HEK293 (cell line): ENCODE data around the gene BRD3OS.

Experiments
- GLIS2 ChIP-seq: fragments of 450-650 bp; formaldehyde crosslinking; IDR thresholded peaks from 2 replicates; pipeline ENCODE4 v1.5.1; 2016; ENCODE audit warnings: missing biosample characterization, missing genetic modification characterization
- HOXC10 ChIP-seq: sonication (generic); formaldehyde crosslinking; IDR thresholded peaks from 2 replicates; pipeline ENCODE4 v1.8.1; 2023; ENCODE audit warnings: mild to moderate bottlenecking, missing genetic modification reagents
- MEIS1 ChIP-seq: sonication (generic); formaldehyde crosslinking; IDR thresholded peaks from 2 replicates; pipeline ENCODE4 v1.8.1; 2022; ENCODE audit warnings: missing genetic modification reagents, mild to moderate bottlenecking, borderline replicate concordance
- MZF1 ChIP-seq: fragments of 450-650 bp; formaldehyde crosslinking; IDR thresholded peaks from 2 replicates; pipeline ENCODE4 v1.5.1; 2017; ENCODE audit warnings: missing biosample characterization, missing genetic modification characterization, borderline replicate concordance
- PRDM2 ChIP-seq: fragments of 450-650 bp; formaldehyde crosslinking; IDR thresholded peaks from 2 replicates; pipeline ENCODE4 v1.5.1; 2016; ENCODE audit warnings: missing biosample characterization, missing genetic modification characterization, borderline replicate concordance
- SP2 ChIP-seq: fragments of 450-650 bp; formaldehyde crosslinking; IDR thresholded peaks from 2 replicates; pipeline ENCODE4 v1.5.1; 2016; ENCODE audit warnings: missing biosample characterization, missing genetic modification characterization
- ZNF10 ChIP-seq: fragments of 450-650 bp; formaldehyde crosslinking; IDR thresholded peaks from 2 replicates; pipeline ENCODE4 v1.5.1; 2017; ENCODE audit warnings: missing biosample characterization, missing genetic modification characterization
- ZNF16 ChIP-seq: fragments of 450-650 bp; formaldehyde crosslinking; IDR thresholded peaks from 2 replicates; pipeline ENCODE4 v1.5.1; 2016; ENCODE audit warnings: low read depth, missing biosample characterization, missing genetic modification characterization
- ZNF2 ChIP-seq: fragments of 450-650 bp; formaldehyde crosslinking; IDR thresholded peaks from 2 replicates; pipeline ENCODE4 v1.5.1; 2016; ENCODE audit warnings: missing biosample characterization, missing genetic modification characterization
- ZNF302 ChIP-seq: fragments of 450-650 bp; formaldehyde crosslinking; IDR thresholded peaks from 2 replicates; pipeline ENCODE4 v1.5.1; 2016; ENCODE audit warnings: missing biosample characterization, missing genetic modification characterization, low read depth
- ZNF335 ChIP-seq: fragments of 450-650 bp; formaldehyde crosslinking; conservative IDR thresholded peaks from 2 replicates; pipeline ENCODE4 v1.5.1; 2016; ENCODE audit warnings: missing biosample characterization, missing genetic modification characterization
- ZNF530 ChIP-seq: fragments of 450-650 bp; formaldehyde crosslinking; IDR thresholded peaks from 2 replicates; pipeline ENCODE4 v1.5.1; 2016; ENCODE audit warnings: low read depth, missing biosample characterization, missing genetic modification characterization
- ZNF558 ChIP-seq: fragments of 450-650 bp; formaldehyde crosslinking; IDR thresholded peaks from 2 replicates; pipeline ENCODE4 v1.5.1; 2016; ENCODE audit warnings: missing biosample characterization, missing genetic modification characterization
- ZNF610 ChIP-seq: fragments of 450-650 bp; formaldehyde crosslinking; IDR thresholded peaks from 2 replicates; pipeline ENCODE4 v1.5.1; 2016; ENCODE audit warnings: missing biosample characterization, missing genetic modification characterization, borderline replicate concordance
- ZNF621 ChIP-seq: fragments of 450-650 bp; formaldehyde crosslinking; IDR thresholded peaks from 2 replicates; pipeline ENCODE4 v1.5.1; 2017; ENCODE audit warnings: missing biosample characterization, missing genetic modification characterization
- ZNF677 ChIP-seq: fragments of 450-650 bp; IDR thresholded peaks from 2 replicates; pipeline ENCODE4 v1.5.0; 2018; ENCODE audit warnings: missing biosample characterization, mild to moderate bottlenecking, missing genetic modification characterization, moderate library complexity
- ZNF76 ChIP-seq: fragments of 450-650 bp; formaldehyde crosslinking; IDR thresholded peaks from 2 replicates; pipeline ENCODE4; 2016; ENCODE audit warnings: low read depth, missing biosample characterization, missing genetic modification characterization, borderline replicate concordance
- TF ChIP-seq, protein P1 (sequence below): fragments of 450-650 bp; formaldehyde crosslinking; IDR thresholded peaks from 2 replicates; pipeline ENCODE4 v1.5.1; 2016; ENCODE audit warnings: missing biosample characterization, missing genetic modification characterization
- TF ChIP-seq, protein P2 (sequence below): fragments of 450-650 bp; formaldehyde crosslinking; IDR thresholded peaks from 2 replicates; pipeline ENCODE4 v1.5.1; 2017; ENCODE audit warnings: missing biosample characterization, missing genetic modification characterization
- TF ChIP-seq, protein P3 (sequence below): fragments of 450-650 bp; formaldehyde crosslinking; IDR thresholded peaks from 2 replicates; pipeline ENCODE4 v1.5.1; 2016; ENCODE audit warnings: missing biosample characterization, missing genetic modification characterization
- TF ChIP-seq, protein P4 (sequence below): fragments of 450-650 bp; formaldehyde crosslinking; IDR thresholded peaks from 2 replicates; pipeline ENCODE4 v1.5.1; 2016; ENCODE audit warnings: missing biosample characterization, missing genetic modification characterization
- TF ChIP-seq, protein P5 (sequence below): fragments of 450-650 bp; formaldehyde crosslinking; IDR thresholded peaks from 2 replicates; pipeline ENCODE4; 2016; ENCODE audit warnings: missing biosample characterization, missing genetic modification characterization

The BRD3OS gene

DNA sequence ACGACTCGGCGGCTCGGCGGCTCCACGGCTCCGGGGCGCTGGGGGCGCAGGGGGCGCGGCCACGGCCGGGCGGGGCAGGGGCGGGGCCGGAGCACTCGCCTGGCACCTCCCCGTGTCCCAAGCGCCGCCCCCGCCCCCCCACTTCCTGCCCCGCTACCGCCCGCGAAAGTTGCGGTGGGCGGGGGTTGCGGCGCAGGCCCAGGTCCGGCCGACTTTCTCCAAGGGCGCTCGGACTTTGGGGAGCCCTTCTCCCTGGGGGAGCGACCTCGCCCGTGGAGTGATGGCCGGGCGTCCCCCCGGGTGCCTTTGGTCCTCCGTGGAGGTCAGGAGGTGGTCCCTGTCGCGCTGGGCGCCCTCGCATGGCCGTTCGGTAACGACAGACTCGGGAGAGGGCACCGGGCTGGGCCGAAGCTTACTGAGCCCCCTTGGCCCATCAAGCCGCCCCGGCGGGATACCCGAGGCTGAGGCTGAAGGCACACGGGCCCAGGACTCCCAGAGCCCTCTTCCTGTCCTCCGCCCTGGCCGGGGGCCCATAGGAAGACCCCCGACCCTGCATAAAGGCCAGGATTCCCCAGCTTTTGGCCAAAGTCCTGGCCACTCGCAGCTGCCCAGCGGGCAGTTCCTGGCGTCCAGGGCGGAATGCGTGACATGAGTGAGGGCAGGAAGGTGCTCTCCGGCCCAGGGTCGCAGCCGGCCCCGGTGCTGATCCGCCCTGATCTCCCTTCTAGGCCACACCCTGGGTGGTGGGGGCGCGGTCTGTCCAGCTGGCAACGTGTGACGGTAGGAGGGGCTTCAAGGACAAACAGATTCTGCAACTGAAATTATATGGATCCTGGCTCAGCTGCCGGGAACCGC is 32.3 kb upstream of the BRD3OS start (continued):
- TF ChIP-seq ZNF16 (tag by site-specific recombination) = no peak
- TF ChIP-seq PRDM2 (tag by site-specific recombination) = no peak; the same call in 1 of the 2 replicates
- peak; percentile 91 for TF ChIP-seq GLIS2 (tag by site-specific recombination)
- TF ChIP-seq SP2 (tag by site-specific recombination) = peak; percentile 62
- no peak for TF ChIP-seq HOXC10 (CRISPR knock-in tag)
- no peak for TF ChIP-seq ZNF302 (tag by site-specific recombination)
- peak; percentile 82 for TF ChIP-seq ZNF335 (tag by site-specific recombination)
- TF ChIP-seq ZNF558 (tag by site-specific recombination) = no peak
- TF ChIP-seq ZNF76 (tag by site-specific recombination) = peak; percentile 50; the same call in 1 of the 2 replicates
- no peak for TF ChIP-seq ZNF10 (tag by site-specific recombination)
- no peak for TF ChIP-seq ZNF2
- TF ChIP-seq, protein P1, sequence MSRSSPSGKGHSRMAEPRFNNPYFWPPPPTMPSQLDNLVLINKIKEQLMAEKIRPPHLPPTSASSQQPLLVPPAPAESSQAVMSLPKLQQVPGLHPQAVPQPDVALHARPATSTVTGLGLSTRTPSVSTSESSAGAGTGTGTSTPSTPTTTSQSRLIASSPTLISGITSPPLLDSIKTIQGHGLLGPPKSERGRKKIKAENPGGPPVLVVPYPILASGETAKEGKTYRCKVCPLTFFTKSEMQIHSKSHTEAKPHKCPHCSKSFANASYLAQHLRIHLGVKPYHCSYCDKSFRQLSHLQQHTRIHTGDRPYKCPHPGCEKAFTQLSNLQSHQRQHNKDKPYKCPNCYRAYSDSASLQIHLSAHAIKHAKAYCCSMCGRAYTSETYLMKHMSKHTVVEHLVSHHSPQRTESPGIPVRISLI = no peak
- TF ChIP-seq, protein P2, sequence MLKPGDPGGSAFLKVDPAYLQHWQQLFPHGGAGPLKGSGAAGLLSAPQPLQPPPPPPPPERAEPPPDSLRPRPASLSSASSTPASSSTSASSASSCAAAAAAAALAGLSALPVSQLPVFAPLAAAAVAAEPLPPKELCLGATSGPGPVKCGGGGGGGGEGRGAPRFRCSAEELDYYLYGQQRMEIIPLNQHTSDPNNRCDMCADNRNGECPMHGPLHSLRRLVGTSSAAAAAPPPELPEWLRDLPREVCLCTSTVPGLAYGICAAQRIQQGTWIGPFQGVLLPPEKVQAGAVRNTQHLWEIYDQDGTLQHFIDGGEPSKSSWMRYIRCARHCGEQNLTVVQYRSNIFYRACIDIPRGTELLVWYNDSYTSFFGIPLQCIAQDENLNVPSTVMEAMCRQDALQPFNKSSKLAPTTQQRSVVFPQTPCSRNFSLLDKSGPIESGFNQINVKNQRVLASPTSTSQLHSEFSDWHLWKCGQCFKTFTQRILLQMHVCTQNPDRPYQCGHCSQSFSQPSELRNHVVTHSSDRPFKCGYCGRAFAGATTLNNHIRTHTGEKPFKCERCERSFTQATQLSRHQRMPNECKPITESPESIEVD = no peak
- TF ChIP-seq, protein P3, sequence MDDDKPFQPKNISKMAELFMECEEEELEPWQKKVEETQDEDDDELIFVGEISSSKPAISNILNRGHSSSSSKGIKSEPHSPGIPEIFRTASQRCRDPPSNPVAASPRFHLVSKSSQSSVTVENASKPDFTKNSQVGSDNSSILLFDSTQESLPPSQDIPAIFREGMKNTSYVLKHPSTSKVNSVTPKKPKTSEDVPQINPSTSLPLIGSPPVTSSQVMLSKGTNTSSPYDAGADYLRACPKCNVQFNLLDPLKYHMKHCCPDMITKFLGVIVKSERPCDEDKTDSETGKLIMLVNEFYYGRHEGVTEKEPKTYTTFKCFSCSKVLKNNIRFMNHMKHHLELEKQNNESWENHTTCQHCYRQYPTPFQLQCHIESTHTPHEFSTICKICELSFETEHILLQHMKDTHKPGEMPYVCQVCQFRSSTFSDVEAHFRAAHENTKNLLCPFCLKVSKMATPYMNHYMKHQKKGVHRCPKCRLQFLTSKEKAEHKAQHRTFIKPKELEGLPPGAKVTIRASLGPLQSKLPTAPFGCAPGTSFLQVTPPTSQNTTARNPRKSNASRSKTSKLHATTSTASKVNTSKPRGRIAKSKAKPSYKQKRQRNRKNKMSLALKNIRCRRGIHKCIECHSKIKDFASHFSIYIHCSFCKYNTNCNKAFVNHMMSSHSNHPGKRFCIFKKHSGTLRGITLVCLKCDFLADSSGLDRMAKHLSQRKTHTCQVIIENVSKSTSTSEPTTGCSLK = no peak
- TF ChIP-seq MEIS1 (CRISPR knock-in tag) = no peak
- TF ChIP-seq ZNF610 (tag by site-specific recombination) = 0 out of 2 replicates have a peak, but pooled peaks have one; percentile 58
- TF ChIP-seq MZF1 (tag by site-specific recombination) = no peak
- TF ChIP-seq ZNF677 (tag by site-specific recombination) = no peak
- no peak for TF ChIP-seq ZNF621
- no peak for TF ChIP-seq ZNF530 (tag by site-specific recombination)
- TF ChIP-seq, protein P4, sequence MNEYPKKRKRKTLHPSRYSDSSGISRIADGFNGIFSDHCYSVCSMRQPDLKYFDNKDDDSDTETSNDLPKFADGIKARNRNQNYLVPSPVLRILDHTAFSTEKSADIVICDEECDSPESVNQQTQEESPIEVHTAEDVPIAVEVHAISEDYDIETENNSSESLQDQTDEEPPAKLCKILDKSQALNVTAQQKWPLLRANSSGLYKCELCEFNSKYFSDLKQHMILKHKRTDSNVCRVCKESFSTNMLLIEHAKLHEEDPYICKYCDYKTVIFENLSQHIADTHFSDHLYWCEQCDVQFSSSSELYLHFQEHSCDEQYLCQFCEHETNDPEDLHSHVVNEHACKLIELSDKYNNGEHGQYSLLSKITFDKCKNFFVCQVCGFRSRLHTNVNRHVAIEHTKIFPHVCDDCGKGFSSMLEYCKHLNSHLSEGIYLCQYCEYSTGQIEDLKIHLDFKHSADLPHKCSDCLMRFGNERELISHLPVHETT (tag by site-specific recombination) = 0 out of 2 replicates have a peak, but pooled peaks have one; percentile 36
- TF ChIP-seq, protein P5, sequence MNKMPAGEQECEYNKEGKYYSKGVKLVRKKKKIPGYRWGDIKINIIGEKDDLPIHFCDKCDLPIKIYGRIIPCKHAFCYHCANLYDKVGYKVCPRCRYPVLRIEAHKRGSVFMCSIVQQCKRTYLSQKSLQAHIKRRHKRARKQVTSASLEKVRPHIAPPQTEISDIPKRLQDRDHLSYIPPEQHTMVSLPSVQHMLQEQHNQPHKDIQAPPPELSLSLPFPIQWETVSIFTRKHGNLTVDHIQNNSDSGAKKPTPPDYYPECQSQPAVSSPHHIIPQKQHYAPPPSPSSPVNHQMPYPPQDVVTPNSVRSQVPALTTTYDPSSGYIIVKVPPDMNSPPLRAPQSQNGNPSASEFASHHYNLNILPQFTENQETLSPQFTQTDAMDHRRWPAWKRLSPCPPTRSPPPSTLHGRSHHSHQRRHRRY (tag by site-specific recombination) = no peak
